GM12865 (cell line): ENCODE measurements around the gene BTRC.

Source experiments
- DNase-seq: peaks from one replicate; pipeline ENCODE4 v3.0.0; 2010; ENCODE audit warnings: low read depth
- H3K4me3 ChIP-seq: 2 replicates; pipeline ENCODE4 v1.5.1; 2011; ENCODE audit warnings: mild to moderate bottlenecking, low read depth, low read length, control low read depth
- CTCF ChIP-seq: IDR thresholded peaks from 2 replicates; pipeline ENCODE4 v1.5.1; 2011; ENCODE audit warnings: low read length, control low read depth, low read depth, inconsistent platforms; ENCODE audit not compliant: insufficient read depth; ENCODE audit errors: missing control alignments

Gene BTRC

GRCh38 chr10:101478956-101479355, 125.0 kb downstream of the BTRC start:
- H3K4me3 ChIP-seq = no peak overlapping the region
- no peak for TF ChIP-seq CTCF
- DNase-seq = no peak

- no peak for DNase-seq
- no peak overlapping the region for H3K4me3 ChIP-seq
- TF ChIP-seq CTCF = no peak
These were observed 127.3 kb downstream of the BTRC start for GRCh38 chr10:101481256-101481655.

GRCh38 chr10:101482568-101482967, 128.6 kb downstream of the BTRC start:
- no peak overlapping the region for H3K4me3 ChIP-seq
- DNase-seq = no peak
- no peak for TF ChIP-seq CTCF

GRCh38 chr10:101484175-101484745, 130.3 kb downstream of the BTRC start:
- no peak for TF ChIP-seq CTCF
- H3K4me3 ChIP-seq = no peak overlapping the region
- DNase-seq = no peak

- H3K4me3 ChIP-seq = no peak overlapping the region
- TF ChIP-seq CTCF = no peak
- no peak for DNase-seq
These were observed 131.2 kb downstream of the BTRC start for GRCh38 chr10:101485207-101485606.

GRCh38 chr10:101485681-101486554, 132.0 kb downstream of the BTRC start:
- TF ChIP-seq CTCF = no peak
- DNase-seq = no peak
- H3K4me3 ChIP-seq = no peak overlapping the region
